ENCODE results near the gene NFKBIZ. TPM values are rescaled to one million over a fixed set of nuclear protein-coding genes. Genes with fewer than 3 reads are reported as not detected.
"Not testable (repeated sequence)": the region's sequence is repeated elsewhere in the genome, so short reads cannot be mapped to it uniquely, and the experiment has no call there.

Gene NFKBIZ
- polyA plus RNA-seq, 1 experiment, result 27.3 TPM

GRCh38 chr3:101859882-101860448 lies 10.7 kb downstream of the NFKBIZ start:
- H3K9me3 ChIP-seq (ENCODE audit: control insufficient read depth, insufficient read depth, low read length), result no peaks in the 10 kb centered on the region
- no peak for DNase-seq (ENCODE audit: low read depth, low spot score)
- POLR2A ChIA-PET, result no interaction called here
- H3K27ac ChIP-seq (ENCODE audit: low read depth, low read length), result no peak overlapping the region
- H3K4me3 ChIP-seq (ENCODE audit: low read depth, low read length), result no peak overlapping the region
- TF ChIP-seq CTCF (IDR thresholded peaks at IDR 0.05; ENCODE audit: low read depth, low read length), result no peak
- H3K27me3 ChIP-seq (ENCODE audit: control insufficient read depth, insufficient read depth, low read length), result no peaks in the 10 kb centered on the region
- CTCF ChIA-PET, result interaction anchor here (0.9 to 2.0 kb wide), 3 partner anchors 46 to 365 kb away, joined by 3 to 11 read pairs (median 4); no protein-coding TSS in a partner anchor

GRCh38 chr3:101861212-101861788 lies 12.0 kb downstream of the NFKBIZ start:
- H3K9me3 ChIP-seq (ENCODE audit: control insufficient read depth, insufficient read depth, low read length), result no peaks in the 10 kb centered on the region
- CTCF ChIA-PET, result interaction anchor here (2.0 kb wide), 1 partner anchor 364 kb away, joined by 11 read pairs; no protein-coding TSS in a partner anchor
- H3K27me3 ChIP-seq (ENCODE audit: control insufficient read depth, insufficient read depth, low read length), result no peaks in the 10 kb centered on the region
- no peak overlapping the region for H3K27ac ChIP-seq (ENCODE audit: low read depth, low read length)
- H3K4me3 ChIP-seq (ENCODE audit: low read depth, low read length), result no peak overlapping the region
- no peak for TF ChIP-seq CTCF (IDR thresholded peaks at IDR 0.05; ENCODE audit: low read depth, low read length)
- POLR2A ChIA-PET, result interaction anchor here (0.6 to 1.4 kb wide), 3 partner anchors 10 to 230 kb away, joined by 3 to 13 read pairs (median 4); partner anchors contain the start of gene NFKBIZ
- no peak for DNase-seq (ENCODE audit: low read depth, low spot score)

GRCh38 chr3:101861789-101862415 lies 12.6 kb downstream of the NFKBIZ start:
- no peak for DNase-seq (ENCODE audit: low read depth, low spot score)
- no peak for TF ChIP-seq CTCF (IDR thresholded peaks at IDR 0.05; ENCODE audit: low read depth, low read length)
- ChIA-PET CTCF (interaction anchor here (1.0 to 2.0 kb wide), 2 partner anchors 48 to 363 kb away, joined by 3 to 11 read pairs; no protein-coding TSS in a partner anchor), POLR2A (interaction anchor here (0.6 to 1.4 kb wide), 4 partner anchors 10 to 230 kb away, joined by 3 to 13 read pairs (median 4); partner anchors contain the start of gene NFKBIZ)
- no peaks in the 10 kb centered on the region for H3K27me3 ChIP-seq (ENCODE audit: control insufficient read depth, insufficient read depth, low read length)
- H3K4me3 ChIP-seq (ENCODE audit: low read depth, low read length), result no peak overlapping the region
- no peaks in the 10 kb centered on the region for H3K9me3 ChIP-seq (ENCODE audit: control insufficient read depth, insufficient read depth, low read length)
- H3K27ac ChIP-seq (ENCODE audit: low read depth, low read length), result no peak overlapping the region

- no peak overlapping the region for H3K27ac ChIP-seq (ENCODE audit: low read depth, low read length)
- TF ChIP-seq CTCF (IDR thresholded peaks at IDR 0.05; ENCODE audit: low read depth, low read length), result no peak
- no peak overlapping the region for H3K4me3 ChIP-seq (ENCODE audit: low read depth, low read length)
- no peaks in the 10 kb centered on the region for H3K27me3 ChIP-seq (ENCODE audit: control insufficient read depth, insufficient read depth, low read length)
- no peak for DNase-seq (ENCODE audit: low read depth, low spot score)
- H3K9me3 ChIP-seq (ENCODE audit: control insufficient read depth, insufficient read depth, low read length), result no peaks in the 10 kb centered on the region
- ChIA-PET CTCF (interaction anchor here (1.0 kb wide), 1 partner anchor 48 kb away, joined by 3 read pairs; no protein-coding TSS in a partner anchor), POLR2A (interaction anchor here (1.0 to 1.3 kb wide), 2 partner anchors 14 to 35 kb away, joined by 3 to 5 read pairs; partner anchors contain the start of gene NFKBIZ)
These were observed 13.3 kb downstream of the NFKBIZ start for GRCh38 chr3:101862416-101863165.

GRCh38 chr3:101864926-101865325 lies 15.6 kb downstream of the NFKBIZ start:
- H3K27me3 ChIP-seq (ENCODE audit: control insufficient read depth, insufficient read depth, low read length); H3K9me3 ChIP-seq (ENCODE audit: control insufficient read depth, insufficient read depth, low read length); H3K27ac ChIP-seq (ENCODE audit: low read depth, low read length); DNase-seq (ENCODE audit: low read depth, low spot score); POLR2A ChIA-PET; H3K4me3 ChIP-seq (ENCODE audit: low read depth, low read length): not testable (repeated sequence)
- CTCF ChIA-PET, result interaction anchor here (1.0 to 1.5 kb wide), 2 partner anchors 360 to 364 kb away, joined by 3 to 4 read pairs; no protein-coding TSS in a partner anchor

Measured in AG04450 (cell line).